Suppressor macrophage treated with lipopolysaccharide for 1 hour (primary cell): ENCODE measurements around the gene NEDD4L.
A peak's percentile ranks its signal among the peaks of the same experiment; 100 is the strongest.
"Not testable (repeated sequence)": the region's sequence is repeated elsewhere in the genome, so short reads cannot be mapped to it uniquely, and the experiment has no call there.

Source experiments
- DNase-seq, 3 donors: peaks; one replicate each; pipeline ENCODE4 v3.0.0-alpha.2; 2020 to 2022

The NEDD4L gene

DNA sequence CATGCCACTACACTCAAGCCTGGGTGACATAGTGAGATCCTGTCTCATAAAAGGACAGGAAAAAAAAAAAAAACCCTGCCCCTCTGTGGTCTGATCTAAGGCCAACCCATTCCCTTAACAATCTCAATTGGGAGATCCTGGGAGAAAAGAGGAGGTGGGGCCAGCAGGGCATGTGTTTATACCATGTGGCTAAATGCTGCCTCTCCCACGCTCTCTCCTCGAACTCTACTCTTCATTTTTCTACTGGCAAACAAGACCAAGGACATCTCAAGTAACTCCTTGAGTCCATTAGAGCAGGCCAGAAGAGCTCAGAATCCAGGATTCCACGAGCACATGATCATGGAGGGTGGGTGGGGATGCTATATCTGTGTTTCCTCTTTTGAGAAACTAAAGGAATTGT is 16.7 kb upstream of the NEDD4L start:
- DNase-seq, result no peak

DNA sequence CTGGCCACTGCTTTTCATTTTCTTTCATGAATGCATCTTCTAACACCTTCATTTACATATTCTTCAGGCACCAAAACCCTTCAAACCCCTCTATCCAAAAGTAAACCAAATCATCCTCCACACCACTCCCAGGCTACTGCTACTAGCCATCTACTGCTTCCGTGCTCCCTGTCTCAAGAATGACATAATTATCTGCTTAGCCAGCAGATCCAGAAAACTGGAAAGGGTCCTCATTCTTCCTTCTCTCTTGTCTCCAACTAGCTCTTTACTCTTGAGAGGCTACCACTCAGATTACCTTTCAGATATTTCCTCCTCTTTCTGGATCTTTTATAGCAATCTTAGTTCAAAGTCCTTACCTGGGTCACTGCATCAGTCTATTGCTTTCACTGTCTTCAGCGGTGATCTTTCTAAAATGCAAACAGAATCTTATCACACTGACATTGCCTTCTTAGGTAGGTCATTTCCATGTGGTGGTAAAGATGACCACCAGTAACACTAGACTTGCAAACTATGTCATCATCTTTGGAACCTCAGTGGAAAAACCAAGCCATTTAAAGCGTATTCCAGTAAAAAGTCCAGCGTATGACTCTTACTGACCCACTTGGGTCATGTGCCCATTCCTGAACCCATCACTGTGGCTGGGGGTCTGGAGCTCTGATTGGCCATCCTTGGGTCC is 15.8 kb upstream of the NEDD4L start:
- no peak for DNase-seq

DNA sequence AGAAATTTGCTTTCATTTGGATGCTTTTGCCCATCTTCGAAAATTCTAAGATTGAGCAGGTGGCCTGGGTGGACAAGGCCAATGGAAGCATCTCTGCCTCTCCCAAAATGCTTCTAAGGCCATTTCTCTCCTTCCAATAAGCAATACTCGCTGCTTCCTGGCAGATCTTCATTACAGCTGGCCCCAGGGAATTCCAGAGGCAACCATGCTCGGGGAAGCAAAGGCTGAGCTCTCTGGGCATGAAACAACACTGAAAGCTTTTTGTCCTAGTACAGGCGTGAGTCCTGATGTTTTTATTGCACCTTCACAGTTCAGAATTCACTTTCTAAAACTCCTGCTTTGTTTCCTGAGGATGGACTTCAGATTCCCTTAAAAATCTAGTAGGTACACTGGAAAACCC is 11.8 kb upstream of the NEDD4L start:
- DNase-seq, result no peak

DNA sequence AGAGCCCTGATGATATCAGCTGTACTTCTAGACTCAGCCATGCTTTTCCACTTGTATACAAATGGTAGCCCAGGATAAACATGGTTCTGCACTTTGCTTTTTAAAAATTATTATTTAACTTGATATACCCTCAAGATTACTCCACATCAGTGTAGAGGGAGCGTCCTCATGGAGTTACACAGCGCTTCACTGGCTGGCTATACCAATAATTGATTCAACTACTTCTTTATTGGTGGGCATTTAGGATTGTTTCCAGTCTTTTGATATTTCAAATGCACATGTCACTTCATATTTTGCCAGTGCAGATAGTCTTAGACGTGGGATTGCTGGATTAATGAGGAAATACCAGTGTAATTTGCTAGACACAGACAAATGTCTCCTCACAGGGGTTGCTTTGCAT is 10.8 kb upstream of the NEDD4L start:
- no peak for DNase-seq

DNA sequence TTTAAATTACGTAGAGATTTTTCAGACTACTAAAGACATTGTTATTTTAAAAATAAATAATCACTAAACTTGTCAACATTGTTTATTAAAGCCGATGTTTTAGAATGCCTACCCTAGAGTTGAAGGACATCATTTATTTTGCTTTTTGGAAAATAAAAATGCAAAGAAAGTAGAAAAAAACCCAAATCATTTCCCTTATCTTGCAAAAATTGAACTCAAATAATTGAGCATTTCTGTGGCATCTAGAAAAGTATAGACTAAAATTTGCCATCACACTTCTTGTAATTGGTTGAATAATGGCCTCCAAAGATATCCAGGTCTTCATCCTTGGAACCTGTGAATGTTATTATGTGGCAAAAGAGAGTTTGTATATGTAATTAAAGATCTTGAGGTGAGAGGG is 9.7 kb upstream of the NEDD4L start:
- no peak for DNase-seq

DNA sequence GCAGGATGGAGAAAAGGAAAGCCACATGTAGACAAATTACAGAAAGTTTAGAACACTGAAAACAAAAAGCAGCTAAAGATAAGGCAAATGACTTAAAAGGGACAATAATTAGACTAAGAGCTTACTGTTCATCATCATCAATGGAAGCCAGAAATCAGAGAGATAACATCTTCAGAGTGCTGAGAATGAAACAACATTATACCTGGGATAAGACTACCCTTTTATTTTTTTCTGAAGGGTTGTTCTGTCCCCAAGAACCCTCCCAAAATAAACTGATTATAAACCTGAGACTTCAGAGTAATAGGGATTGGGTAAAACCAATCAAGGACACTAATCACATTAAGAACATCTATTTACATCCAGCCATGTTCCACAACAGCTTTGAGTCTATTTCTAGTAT is 6.9 kb upstream of the NEDD4L start:
- no peak for DNase-seq

DNA sequence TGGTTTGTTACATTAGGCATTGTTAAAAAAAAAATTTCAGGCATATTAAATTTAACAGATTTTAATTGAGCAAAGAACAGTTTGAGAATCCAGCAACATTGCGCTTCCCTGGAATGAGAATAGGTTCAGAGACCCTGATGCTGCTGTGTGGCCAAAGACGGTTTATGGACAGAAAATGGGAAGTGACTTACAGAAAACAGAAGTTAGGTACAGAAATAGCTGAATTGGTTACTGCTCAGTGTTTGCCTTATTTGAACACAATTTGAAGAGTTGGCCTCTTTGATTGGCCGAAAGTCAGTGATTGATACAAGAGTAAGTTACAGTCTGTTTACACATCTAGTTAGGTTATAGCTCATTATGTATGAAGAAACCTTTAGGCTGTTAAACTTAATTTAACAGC is 6.0 kb upstream of the NEDD4L start:
- peak; percentile 12 to 52 (median 34) for DNase-seq

DNA sequence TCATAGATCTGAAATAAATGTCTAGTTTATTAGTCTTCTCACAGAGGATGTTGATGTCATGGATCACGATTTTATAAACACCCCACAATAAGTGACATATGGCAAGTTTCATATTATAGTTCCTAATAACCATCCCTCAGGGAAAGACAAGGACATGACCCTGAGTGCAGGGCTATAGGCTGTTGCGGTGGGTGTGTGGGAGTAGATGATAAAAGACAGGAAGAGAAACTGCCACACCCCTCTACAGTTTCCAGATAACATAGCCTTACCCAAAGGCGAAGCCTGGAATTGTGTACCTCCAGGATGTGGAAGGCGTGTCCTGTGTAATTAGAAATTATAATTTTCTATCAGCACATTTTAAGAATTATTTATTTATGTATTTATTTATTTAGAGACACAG is 2.4 kb upstream of the NEDD4L start:
- peak; percentile 64 to 73 (median 68) for DNase-seq

DNA sequence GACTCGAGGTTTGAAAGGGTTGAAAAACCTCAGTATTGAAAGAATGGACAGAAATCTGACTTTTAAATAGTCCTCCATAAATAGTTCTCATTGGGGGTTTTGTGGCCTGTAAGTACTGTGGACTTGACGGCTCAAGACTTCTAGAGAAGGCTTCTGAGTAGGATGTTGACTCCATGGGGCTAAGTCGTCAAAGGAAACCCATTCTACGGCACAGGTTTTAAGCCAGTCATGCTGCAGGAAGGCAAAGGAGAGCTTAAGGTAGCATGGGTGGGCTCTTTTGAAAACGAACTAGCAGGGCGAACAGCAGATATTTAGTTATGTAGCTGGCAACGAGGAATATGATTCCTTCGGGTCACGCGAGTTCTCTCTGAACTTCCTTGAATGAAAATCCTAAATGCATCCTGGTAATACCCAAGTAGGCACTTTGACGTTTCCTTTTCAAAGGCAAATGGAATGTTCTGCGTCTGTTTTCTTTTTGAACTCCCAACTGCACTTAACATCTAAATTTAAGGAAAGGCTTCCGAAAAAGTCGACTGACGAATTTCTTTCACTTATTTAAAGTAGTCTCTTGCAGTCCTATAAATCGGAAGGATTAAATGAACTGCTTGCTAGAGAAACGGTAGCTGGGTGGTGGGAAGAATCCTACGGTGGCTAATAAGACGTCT is 1.1 kb upstream of the NEDD4L start:
- peak; percentile 25 to 34 (median 28) for DNase-seq

DNA sequence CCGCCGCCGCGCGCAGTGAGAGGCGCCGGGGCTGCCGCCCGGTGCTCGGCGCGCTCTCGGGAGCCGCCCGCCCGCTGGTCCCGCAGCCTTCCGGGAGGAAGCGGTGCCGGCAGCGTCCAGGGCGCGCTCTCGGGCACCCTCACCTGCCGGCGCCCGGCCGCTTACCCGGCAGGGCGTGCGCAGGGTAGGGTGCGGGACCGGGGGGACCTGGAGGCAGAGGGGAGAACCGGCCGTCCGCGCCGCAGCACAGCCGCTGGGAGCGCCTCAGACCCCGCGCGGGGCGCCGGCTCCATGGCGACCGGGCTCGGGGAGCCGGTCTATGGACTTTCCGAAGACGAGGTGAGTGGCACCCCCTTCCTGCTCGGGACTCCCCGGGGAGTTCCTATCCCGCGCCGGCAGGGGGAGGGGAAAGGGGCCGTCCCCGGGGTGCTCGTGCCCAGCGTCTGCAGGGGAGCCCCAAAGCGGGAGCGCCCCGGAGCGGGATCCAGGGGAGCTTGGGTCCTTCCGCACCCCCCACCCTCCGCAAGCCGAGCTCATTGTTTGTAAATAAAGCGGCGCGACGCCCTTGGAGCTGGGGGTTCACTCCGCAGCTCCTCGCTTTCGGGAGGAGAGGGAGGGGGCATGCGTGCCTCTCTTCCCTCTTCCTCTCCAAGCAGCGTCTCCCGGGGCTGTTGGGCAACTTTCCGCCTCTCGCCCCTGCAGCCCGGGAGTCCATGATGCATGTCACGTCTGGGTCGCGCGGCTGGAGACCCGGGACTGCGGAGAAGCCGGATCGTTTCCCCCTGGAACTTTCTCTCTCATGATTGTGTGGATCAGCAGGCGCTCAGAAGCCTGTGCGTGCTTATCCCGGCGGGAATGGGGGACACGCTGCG is 580 bp downstream of the NEDD4L start:
- DNase-seq, result peak; percentile 78 to 92 (median 87)

DNA sequence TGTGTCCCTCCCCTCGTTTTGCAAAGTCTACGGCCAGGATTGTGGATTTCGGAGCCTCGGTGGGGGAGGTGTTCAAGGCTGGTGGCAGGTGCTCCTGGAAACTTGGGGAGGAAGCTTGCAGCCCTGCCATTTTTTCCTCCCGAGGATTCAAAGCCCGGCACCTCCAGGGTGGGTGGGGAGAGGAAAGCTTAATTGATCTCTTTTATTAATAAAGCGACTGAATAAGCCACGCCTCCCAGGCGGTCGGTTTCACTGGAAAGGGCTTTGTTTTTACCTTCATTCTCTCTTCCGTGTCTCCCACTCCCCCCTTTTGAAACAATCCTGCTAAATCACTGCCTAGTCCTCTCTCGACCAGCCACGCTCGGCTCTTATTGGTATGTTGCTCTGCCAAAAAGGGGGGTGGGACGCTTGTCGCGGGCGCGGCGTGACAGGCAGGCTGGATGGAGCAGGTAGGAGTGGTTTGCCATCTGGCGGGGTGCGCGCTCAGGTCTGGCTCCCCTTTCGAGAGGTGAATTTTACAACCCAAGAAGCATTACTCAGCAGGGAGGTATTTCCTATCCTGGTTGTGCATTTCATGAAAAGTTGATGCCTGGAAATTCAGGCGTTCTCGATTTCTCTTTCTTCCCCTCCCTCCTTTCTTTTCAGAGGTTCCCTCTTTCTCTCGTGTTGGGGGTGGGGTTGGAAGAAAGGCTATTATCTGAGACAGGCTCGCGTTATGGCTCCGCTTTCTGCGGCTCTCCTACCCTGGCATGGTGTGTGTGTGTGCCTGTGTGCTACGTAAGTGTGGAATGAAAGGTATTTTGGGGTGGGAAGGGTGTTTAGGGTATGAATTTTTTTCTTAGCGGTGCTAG is 1.4 kb downstream of the NEDD4L start:
- peak; percentile 10 to 45 (median 25) for DNase-seq

DNA sequence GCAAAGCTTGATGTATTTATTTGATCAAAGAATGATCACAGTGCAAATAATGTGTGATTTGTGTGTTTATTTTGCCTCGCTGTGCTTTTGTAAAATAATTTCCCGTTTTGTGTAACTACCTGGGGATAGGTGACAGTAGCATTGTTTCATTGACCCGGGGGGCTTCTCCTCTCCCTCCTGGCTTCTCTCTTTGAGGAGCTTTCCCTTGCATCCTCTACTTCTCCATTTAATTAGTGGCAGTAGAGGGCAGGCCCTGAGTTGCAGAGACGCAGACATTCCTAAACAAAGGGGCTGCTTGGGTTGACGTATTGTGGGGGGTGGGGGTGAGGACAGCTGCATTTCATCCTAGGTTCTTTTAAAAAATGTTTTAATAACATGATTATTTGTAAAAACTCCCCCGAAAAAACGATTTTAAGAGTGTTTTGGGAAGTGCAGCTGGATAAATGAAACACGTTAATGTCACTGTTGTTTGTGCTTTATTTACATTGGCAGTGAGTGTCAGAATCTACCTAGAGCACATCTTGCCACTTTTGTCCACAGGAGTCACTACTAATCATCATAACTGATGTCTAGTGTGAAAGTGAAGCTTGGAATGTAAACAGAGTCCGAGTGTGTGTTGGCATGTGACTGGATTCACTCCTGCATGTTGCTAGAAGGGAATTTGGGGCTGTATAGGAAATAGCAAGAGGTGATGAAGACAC is 2.2 kb downstream of the NEDD4L start:
- DNase-seq, result no peak

DNA sequence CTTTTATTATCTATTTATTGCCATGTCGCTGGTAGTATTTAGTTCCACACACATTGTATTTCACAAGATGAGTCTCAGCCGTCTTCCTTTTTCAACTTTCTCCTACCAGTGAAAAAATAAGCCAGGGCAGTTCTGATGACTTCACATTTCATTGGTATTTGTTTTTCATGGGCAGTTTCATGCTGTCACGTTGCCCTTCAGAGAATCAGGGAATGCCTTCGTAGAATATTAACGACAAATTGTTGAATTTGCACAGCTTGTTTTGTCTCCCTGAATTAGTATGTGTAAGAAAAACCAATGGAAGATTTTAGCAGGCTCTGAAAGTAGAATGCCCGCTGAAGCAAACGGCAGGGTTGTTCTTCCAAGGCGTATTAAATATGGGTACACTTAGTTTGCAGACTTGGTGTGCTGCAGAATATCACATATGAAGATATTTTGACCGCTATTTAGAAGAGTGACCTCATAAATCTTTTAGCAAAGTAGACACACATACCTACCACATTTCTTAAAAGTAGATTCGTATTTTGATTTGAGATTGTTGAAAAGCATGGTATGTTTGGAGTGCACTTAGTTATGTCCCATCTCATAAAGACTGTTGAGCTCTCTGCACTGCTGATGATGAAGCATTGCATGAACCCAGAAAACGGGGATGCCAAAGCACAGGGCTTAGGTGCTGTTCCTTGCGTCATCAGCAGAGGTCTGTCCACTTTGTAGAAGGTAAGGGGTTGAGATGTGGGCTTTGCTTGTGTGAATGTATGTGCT is 2.9 kb downstream of the NEDD4L start:
- no peak for DNase-seq

DNA sequence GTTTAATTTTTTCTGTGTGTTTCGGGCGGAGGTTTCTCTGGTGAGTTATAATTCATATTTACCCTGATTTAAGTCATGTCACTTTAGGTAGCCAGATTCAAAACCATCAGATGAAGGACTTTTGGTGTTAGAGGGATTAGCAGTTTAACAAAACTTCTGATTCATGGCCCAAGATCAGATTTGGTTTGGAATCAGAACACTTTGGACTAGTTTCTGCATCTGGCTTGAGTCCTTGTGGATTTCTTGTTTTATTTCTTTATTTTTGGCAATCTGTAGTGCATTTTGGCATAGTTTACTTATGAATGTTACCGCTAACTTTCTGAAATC is 3.5 kb downstream of the NEDD4L start:
- no peak for DNase-seq

DNA sequence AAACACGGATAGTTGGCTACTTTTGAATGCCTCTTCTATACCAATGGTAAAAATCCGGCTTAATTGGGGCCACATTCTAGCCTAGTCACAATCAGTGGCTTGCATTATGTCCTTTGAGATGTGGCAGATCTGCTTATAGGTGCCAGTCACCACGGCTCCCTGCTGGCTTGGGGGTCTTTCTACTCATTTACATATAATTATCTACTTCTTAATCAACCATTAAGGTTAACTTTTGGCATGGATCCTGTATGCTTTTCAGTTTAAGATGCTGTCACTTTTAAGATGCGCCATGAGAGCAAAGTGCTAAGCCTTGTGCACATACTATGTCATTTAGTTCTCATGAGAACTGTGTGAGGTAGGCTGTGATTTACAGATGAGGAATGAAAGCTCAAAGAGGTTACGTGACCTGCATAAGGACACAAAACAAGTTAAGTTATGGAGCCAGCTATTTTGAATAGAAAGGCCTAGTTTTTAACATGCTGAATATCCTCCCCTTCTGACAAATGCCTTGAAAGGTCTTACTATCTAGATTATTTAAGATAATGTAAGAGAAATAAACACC is 4.1 kb downstream of the NEDD4L start:
- DNase-seq, result no peak

DNA sequence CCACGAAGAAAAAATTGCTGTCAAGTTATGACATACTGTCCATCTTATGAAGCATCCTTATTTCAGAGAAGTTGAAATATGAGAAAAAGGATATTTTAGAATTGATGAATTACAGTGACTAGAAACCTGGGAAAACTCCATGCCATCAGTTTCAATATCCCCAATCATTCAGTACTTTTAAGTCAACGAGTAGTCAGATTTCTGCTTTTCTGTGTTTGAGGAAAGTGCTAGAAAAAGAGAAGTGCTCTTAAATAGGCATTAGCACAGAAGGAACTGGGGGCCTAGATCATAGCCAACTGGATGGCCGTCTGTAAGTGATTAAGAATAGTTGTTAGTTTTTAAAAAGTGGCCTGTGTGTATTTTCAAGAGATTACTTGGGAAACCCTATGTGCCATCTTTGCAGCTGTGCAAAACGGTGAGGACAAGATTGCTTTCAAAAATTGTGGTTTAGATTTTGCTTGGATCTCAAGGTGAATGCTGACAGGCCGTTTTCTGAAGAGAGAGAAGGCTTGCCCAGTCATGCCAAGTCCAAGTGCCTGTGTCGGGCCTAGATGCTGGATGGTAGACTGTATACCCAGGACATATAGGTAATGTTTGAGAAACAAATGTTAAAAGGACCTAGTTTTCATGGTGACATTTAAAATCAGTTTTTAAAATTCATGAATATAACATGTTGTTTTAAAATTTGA is 5.1 kb downstream of the NEDD4L start:
- peak; percentile 29 to 64 (median 49) for DNase-seq

DNA sequence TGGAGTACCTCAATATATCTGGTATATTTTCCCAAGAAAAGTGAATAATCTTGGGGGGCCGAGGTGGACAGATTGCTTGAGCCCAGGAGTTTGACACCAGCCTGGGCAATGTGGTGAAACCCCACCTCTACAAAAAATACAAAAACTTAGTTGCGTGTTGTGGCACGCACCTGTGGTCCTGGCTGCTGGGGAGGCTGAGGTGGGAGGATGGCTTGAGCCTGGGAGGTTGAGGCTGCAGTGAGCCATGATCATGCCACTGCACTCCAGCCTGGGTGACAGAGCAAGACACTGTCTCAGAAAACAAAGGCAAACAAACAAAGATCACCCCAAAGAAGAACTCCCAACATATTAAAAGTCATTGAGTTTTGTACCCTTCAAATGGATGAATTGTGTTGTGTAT is 6.9 kb downstream of the NEDD4L start:
- DNase-seq, result not testable (repeated sequence)

DNA sequence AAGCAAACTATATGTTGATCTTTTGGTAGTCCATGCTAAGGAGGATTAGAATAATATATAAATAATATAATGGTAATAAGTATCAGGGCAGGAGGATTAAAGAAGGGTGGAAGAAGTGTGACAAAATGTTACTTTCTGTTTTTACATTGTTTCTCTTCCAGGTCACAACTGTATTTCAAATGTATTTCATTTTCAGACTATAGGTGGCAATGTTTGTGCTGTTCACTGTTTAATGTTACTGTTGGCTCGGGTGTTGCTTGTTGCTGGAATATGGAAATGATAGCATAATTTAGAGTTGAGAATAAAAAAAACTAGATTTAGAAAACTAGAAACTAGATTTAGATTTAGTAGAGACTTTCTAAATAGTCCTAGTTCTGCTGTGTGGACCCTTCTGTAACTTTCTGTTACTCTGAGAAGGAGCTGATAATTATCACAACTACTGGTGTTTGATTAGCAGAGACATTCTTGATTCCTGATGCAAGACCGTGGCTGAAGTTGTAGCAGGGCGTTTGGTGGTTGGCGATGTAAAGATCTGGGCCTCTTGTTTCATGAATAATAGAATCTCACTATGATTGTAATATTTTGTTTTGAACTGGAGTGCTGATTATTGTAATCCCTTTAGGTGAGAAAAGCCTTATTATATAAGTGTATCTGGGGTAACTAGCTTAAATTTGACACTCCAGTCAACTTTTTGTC is 7.9 kb downstream of the NEDD4L start:
- DNase-seq, result peak in 2 of 3 donors; percentile 13 to 22

DNA sequence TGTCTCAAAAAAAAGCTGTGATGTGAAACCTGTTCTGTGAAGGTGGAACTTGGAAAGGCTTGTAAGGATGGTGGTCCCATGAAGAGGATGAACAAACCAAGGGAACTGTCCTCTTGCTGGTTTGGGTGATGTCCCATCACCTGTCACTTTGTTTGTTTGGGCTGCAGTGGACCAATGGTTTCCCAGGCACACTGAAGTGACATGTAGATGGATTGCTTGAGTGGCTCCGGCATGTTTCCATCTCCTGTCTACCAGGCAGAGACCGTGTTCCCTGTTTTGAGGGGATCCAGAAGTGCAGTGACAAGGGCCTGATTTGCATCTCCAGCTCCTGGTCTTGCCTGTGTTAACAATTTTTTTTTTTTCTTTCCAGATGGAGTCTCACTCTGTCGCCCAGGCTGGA is 8.9 kb downstream of the NEDD4L start:
- no peak for DNase-seq
